NB4 (cell line): ENCODE data around the gene SFXN1.

Experiments
- MYC ChIP-seq: IDR thresholded peaks from 2 replicates; pipeline ENCODE4 v1.6.1; 2011; ENCODE audit warnings: low read depth, low read length
- POLR2A ChIP-seq: IDR thresholded peaks from 2 replicates; pipeline ENCODE4 v1.6.1; 2011; ENCODE audit warnings: mild to moderate bottlenecking; ENCODE audit not compliant: insufficient read length; ENCODE audit errors: extremely low read depth
- TF ChIP-seq, protein P1 (sequence below): IDR thresholded peaks from one replicate; pipeline ENCODE4 v1.5.1; 2012; ENCODE audit warnings: low read depth, low read length
- TF ChIP-seq, protein P2 (sequence below): IDR thresholded peaks from 2 replicates; pipeline ENCODE4 v1.6.1; 2011; ENCODE audit warnings: low read depth, low read length

DNA sequence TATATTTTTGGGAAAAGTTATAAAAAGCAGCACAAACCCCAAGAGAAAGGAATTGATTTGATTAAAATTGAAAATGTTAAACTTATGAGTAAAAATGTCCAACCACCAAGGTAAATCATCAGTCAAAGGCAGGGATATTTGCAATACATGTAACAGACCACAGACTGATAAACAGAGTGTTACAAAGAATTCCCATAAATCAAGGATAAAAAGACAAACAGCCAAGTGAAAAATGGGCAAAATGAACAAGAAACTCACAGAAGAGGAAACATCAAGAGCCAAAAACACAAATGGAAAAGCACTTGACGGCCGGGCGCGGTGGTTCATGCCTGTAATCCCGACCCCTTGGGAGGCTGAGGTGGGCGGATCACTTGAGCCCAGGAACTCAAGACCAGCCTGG is 98.2 kb downstream of the SFXN1 start:
- TF ChIP-seq POLR2A, result no peak
- TF ChIP-seq, protein P1, sequence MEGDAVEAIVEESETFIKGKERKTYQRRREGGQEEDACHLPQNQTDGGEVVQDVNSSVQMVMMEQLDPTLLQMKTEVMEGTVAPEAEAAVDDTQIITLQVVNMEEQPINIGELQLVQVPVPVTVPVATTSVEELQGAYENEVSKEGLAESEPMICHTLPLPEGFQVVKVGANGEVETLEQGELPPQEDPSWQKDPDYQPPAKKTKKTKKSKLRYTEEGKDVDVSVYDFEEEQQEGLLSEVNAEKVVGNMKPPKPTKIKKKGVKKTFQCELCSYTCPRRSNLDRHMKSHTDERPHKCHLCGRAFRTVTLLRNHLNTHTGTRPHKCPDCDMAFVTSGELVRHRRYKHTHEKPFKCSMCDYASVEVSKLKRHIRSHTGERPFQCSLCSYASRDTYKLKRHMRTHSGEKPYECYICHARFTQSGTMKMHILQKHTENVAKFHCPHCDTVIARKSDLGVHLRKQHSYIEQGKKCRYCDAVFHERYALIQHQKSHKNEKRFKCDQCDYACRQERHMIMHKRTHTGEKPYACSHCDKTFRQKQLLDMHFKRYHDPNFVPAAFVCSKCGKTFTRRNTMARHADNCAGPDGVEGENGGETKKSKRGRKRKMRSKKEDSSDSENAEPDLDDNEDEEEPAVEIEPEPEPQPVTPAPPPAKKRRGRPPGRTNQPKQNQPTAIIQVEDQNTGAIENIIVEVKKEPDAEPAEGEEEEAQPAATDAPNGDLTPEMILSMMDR, result no peak
- TF ChIP-seq, protein P2, sequence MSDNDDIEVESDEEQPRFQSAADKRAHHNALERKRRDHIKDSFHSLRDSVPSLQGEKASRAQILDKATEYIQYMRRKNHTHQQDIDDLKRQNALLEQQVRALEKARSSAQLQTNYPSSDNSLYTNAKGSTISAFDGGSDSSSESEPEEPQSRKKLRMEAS, result no peak
- TF ChIP-seq MYC, result no peak
